Activated CD4-positive, alpha-beta T cell treated with anti-CD3 and anti-CD28 coated beads, Interleukin-2, Interleukin-6, amounts not matched to agents 100 ng/mL and 50 ng/mL, durations not matched to agents 16 hours and 8 hours (primary cell): ENCODE data around the gene CSF2.
"Not testable (repeated sequence)": the region's sequence is repeated elsewhere in the genome, so short reads cannot be mapped to it uniquely, and the experiment has no call there.

ENCODE experiments used
- DNase-seq: peaks from one replicate; pipeline ENCODE4 v3.0.0-alpha.2; 2020

The CSF2 gene

GRCh38 chr5:132114150-132115121 is 40.8 kb downstream of the CSF2 start:
- peak; percentile 45 for DNase-seq

GRCh38 chr5:132115375-132115774 is 41.8 kb downstream of the CSF2 start:
- no peak for DNase-seq

GRCh38 chr5:132116072-132116471 is 42.5 kb downstream of the CSF2 start:
- no peak for DNase-seq

GRCh38 chr5:132116909-132117489 is 43.4 kb downstream of the CSF2 start:
- DNase-seq, result not testable (repeated sequence)

- not testable (repeated sequence) for DNase-seq
Measured at GRCh38 chr5:132120717-132121116, 47.1 kb downstream of the CSF2 start.

- DNase-seq, result not testable (repeated sequence)
Measured at GRCh38 chr5:132122971-132123370, 49.4 kb downstream of the CSF2 start.

- DNase-seq, result not testable (repeated sequence)
Measured at GRCh38 chr5:132123578-132123977, 50.0 kb downstream of the CSF2 start.
